H9 (cell line): Measurements from ENCODE around the gene RPL38. TPM values are rescaled to one million over a fixed set of nuclear protein-coding genes. Genes with fewer than 3 reads are reported as not detected.

Source experiments
- DNase-seq: peaks from one replicate; pipeline ENCODE4 v3.0.0-alpha.2; 2017
- H2AFZ ChIP-seq: one replicate; pipeline ENCODE4 v1.6.1; 2013; ENCODE audit warnings: mild to moderate bottlenecking, low read length, control low read depth, moderate library complexity
- H2AK5ac ChIP-seq: 2 replicates; pipeline ENCODE4 v1.6.1; 2013; ENCODE audit warnings: low read length, control low read depth, mixed read lengths; ENCODE audit not compliant: insufficient read length
- H2BK120ac ChIP-seq: one replicate; pipeline ENCODE4 v1.6.1; 2013; ENCODE audit warnings: low read depth, mild to moderate bottlenecking, low read length, control low read depth, inconsistent platforms; ENCODE audit not compliant: poor library complexity, severe bottlenecking
- H2BK12ac ChIP-seq: 2 replicates; pipeline ENCODE4 v1.6.1; 2013; ENCODE audit warnings: low read length, control low read depth, mixed read lengths, low read depth; ENCODE audit not compliant: insufficient read length
- H2BK15ac ChIP-seq: 2 replicates; pipeline ENCODE4 v1.6.1; 2013; ENCODE audit warnings: low read depth, low read length, control low read depth
- H2BK20ac ChIP-seq: one replicate; pipeline ENCODE4 v1.6.1; 2013; ENCODE audit warnings: low read depth, mild to moderate bottlenecking, low read length, control low read depth, inconsistent platforms; ENCODE audit not compliant: poor library complexity, severe bottlenecking
- H2BK5ac ChIP-seq: 2 replicates; pipeline ENCODE4 v1.6.1; 2013; ENCODE audit warnings: low read length, control low read depth, mixed read lengths; ENCODE audit not compliant: insufficient read length
- H3K14ac ChIP-seq: 2 replicates; pipeline ENCODE4 v1.6.1; 2013; ENCODE audit warnings: low read length, control low read depth; ENCODE audit not compliant: insufficient read depth
- H3K18ac ChIP-seq: 2 replicates; pipeline ENCODE4 v1.6.1; 2013; ENCODE audit warnings: low read depth, mild to moderate bottlenecking, mixed read lengths, low read length, control low read depth; ENCODE audit not compliant: insufficient read length
- H3K23ac ChIP-seq: 2 replicates; pipeline ENCODE4 v1.6.1; 2013; ENCODE audit warnings: low read length, control low read depth, mixed read lengths, low read depth; ENCODE audit not compliant: insufficient read length
- H3K23me2 ChIP-seq: 2 replicates; pipeline ENCODE4 v1.6.1; 2013; ENCODE audit warnings: low read depth, mild to moderate bottlenecking, mixed read lengths, low read length, control low read depth; ENCODE audit not compliant: insufficient read length, poor library complexity, severe bottlenecking
- H3K27ac ChIP-seq: 2 replicates; pipeline ENCODE4 v1.5.1; 2013; ENCODE audit warnings: low read length, control low read depth, mixed read lengths, low read depth; ENCODE audit not compliant: insufficient read length
- H3K27me3 ChIP-seq: 2 replicates; pipeline ENCODE4 v1.6.1; 2013; ENCODE audit warnings: low read length, control low read depth, inconsistent platforms; ENCODE audit not compliant: insufficient read depth
- H3K4ac ChIP-seq: 2 replicates; pipeline ENCODE4 v1.6.1; 2013; ENCODE audit warnings: low read depth, mild to moderate bottlenecking, control low read depth, inconsistent platforms, low read length, moderate library complexity
- H3K4me1 ChIP-seq: 2 replicates; pipeline ENCODE4 v1.6.1; 2013; ENCODE audit warnings: low read length, control low read depth, inconsistent platforms; ENCODE audit not compliant: insufficient read depth
- H3K4me2 ChIP-seq: 2 replicates; pipeline ENCODE4 v1.6.1; 2013; ENCODE audit warnings: low read length, control low read depth, mixed read lengths; ENCODE audit not compliant: insufficient read length, insufficient read depth
- H3K56ac ChIP-seq: 2 replicates; pipeline ENCODE4 v1.6.1; 2013; ENCODE audit warnings: low read depth, mild to moderate bottlenecking, mixed read lengths, low read length, control low read depth; ENCODE audit not compliant: insufficient read length
- H3K79me1 ChIP-seq: 2 replicates; pipeline ENCODE4 v1.6.1; 2013; ENCODE audit warnings: low read depth, mild to moderate bottlenecking, moderate library complexity, low read length, control low read depth, inconsistent platforms; ENCODE audit not compliant: insufficient read depth, poor library complexity, severe bottlenecking
- H3K79me2 ChIP-seq: 2 replicates; pipeline ENCODE4 v1.6.1; 2013; ENCODE audit warnings: low read length, control low read depth, inconsistent platforms; ENCODE audit not compliant: insufficient read depth
- H3K9ac ChIP-seq: 2 replicates; pipeline ENCODE4 v1.6.1; 2013; ENCODE audit warnings: low read length, control low read depth, mixed read lengths; ENCODE audit not compliant: insufficient read length; ENCODE audit errors: extremely low read depth
- H3K9me3 ChIP-seq: one replicate; pipeline ENCODE4 v1.6.1; 2013; ENCODE audit warnings: low read depth, low read length, inconsistent platforms; ENCODE audit not compliant: control insufficient read depth
- H3T11ph ChIP-seq: one replicate; pipeline ENCODE4 v1.6.1; 2013; ENCODE audit warnings: mild to moderate bottlenecking, low read length, control low read depth, inconsistent platforms
- H4K20me1 ChIP-seq: one replicate; pipeline ENCODE4 v1.6.1; 2013; ENCODE audit not compliant: control insufficient read depth, insufficient read length, insufficient read depth
- H4K5ac ChIP-seq: 2 replicates; pipeline ENCODE4 v1.6.1; 2013; ENCODE audit warnings: low read depth, mild to moderate bottlenecking, mixed read lengths, low read length, control low read depth; ENCODE audit not compliant: insufficient read length
- H4K8ac ChIP-seq: replicated peaks from 2 replicates; pipeline ENCODE4 v1.6.1; 2013; ENCODE audit warnings: low read length, control low read depth, mixed read lengths, low read depth; ENCODE audit not compliant: insufficient read length
- H4K91ac ChIP-seq: 2 replicates; pipeline ENCODE4 v1.6.1; 2013; ENCODE audit warnings: low read depth, mild to moderate bottlenecking, moderate library complexity, mixed read lengths, low read length, control low read depth; ENCODE audit not compliant: insufficient read length
- H3K27ac Mint-ChIP-seq, 3 experiments: 2 replicates in 2 of 3; 3 replicates in 1 of 3; pipeline ENCODE4 v1.8.0; 2020 to 2021; ENCODE audit warnings: mixed read lengths in 3 of 3, mild to moderate bottlenecking in 1 of 3, moderate library complexity in 1 of 3
- H3K27me3 Mint-ChIP-seq: 2 replicates; pipeline ENCODE4 v1.8.0; 2021; ENCODE audit warnings: low read depth, mild to moderate bottlenecking, moderate library complexity, mixed read lengths
- H3K36me3 Mint-ChIP-seq, 3 experiments: 2 replicates in 2 of 3; 3 replicates in 1 of 3; pipeline ENCODE4 v1.8.0; 2020 to 2021; ENCODE audit warnings: low read depth in 3 of 3, mixed read lengths in 3 of 3; ENCODE audit not compliant: insufficient read depth in 1 of 3
- H3K4me1 Mint-ChIP-seq, 2 experiments: 2 replicates each; pipeline ENCODE4 v1.8.0; 2020; ENCODE audit warnings: mixed read lengths in 2 of 2
- H3K4me3 Mint-ChIP-seq, 2 experiments: 2 replicates in 1 of 2; 3 replicates in 1 of 2; pipeline ENCODE4 v1.8.0; 2020 to 2021; ENCODE audit warnings: mild to moderate bottlenecking in 2 of 2, mixed read lengths in 2 of 2, moderate library complexity in 1 of 2
- H3K9me3 Mint-ChIP-seq, 2 experiments: 2 replicates in 1 of 2; 3 replicates in 1 of 2; pipeline ENCODE4 v1.8.0; 2020; ENCODE audit warnings: mild to moderate bottlenecking in 2 of 2, mixed read lengths in 2 of 2, moderate library complexity in 1 of 2
- WGBS: extraction: QIAGEN DNeasy Blood & Tissue Kit; methylation state at CpG from one replicate; pipeline ENCODE4 v1.1.7; 2013; ENCODE audit warnings: missing lambda C conversion rate, low lambda C conversion rate, mixed read lengths; ENCODE audit not compliant: insufficient read length; ENCODE audit errors: extremely low coverage; 5-methylcytosine and 5-hydroxymethylcytosine counted together
- total RNA-seq: library from RNA; stranded (reverse); gene quantifications from 2 replicates; pipeline ENCODE4 v1.2.1, GENCODE V29; 2021
- TF ChIP-seq, protein P1 (sequence below): fragments of 200-600 bp; sonication (generic); conservative IDR thresholded peaks from 3 replicates; pipeline ENCODE4 v1.8.0; 2021; ENCODE audit warnings: antibody characterized with exemption, mild to moderate bottlenecking

Gene RPL38
- total RNA-seq, 1 experiment from 2014 or later = 1,358 TPM

DNA sequence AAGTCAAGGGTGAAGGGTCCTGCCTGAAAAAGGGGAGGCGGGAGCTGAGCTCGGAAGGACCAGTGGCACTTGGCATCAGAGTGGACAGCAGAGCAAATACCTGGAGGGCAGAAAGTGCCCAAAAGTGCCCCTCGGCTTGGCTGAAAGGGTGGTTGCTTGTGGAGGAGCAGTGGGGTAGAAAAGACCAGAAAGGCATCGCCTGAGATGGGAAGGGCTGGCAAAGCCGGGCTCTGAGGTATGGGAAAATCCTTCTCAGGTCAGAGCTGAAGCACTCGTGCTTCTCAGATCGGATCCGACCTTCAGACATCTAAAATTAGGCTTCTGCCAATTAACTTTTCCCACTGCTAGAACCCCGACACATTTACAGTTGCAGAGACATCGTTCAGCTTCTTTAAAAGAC lies 1.5 kb upstream of the RPL38 start:
- Mint-ChIP-seq H3K27me3 (peaks cover 41% of the 10 kb centered on the region), H3K4me3 (peak overlapping the region in 1 of 2 experiments; percentile 4; a peak in 1 of 5 replicates), H3K27ac (peak overlapping the region in 1 of 3 experiments; percentile 30; a peak in 1 of 7 replicates)

More for the DNA sequence above, 1.5 kb upstream of the RPL38 start:
- Histone ChIP-seq H2BK20ac (no peak overlapping the region), H4K8ac (no peak overlapping the region), H2BK12ac (no peak overlapping the region), H2AK5ac (no peak overlapping the region), H3K56ac (no peak overlapping the region), H3K4me2 (no peak overlapping the region), H4K5ac (no peak overlapping the region), H3K4me1 (0 out of 2 replicates have a peak, but pooled peaks cover 3% of the 10 kb centered on the region), H4K20me1 (peaks cover 2% of the 10 kb centered on the region), H3K23ac (no peak overlapping the region), H3K23me2 (peaks cover 8% of the 10 kb centered on the region), H3K9ac (no peak overlapping the region), H3K79me1 (peaks cover 3% of the 10 kb centered on the region), H2AFZ (no peak overlapping the region), H3K27me3 (no peaks in the 10 kb centered on the region; the same call in 1 of the 2 replicates), H3K18ac (no peak overlapping the region), H4K91ac (no peak overlapping the region), H2BK5ac (no peak overlapping the region), H3K79me2 (peaks cover 22% of the 10 kb centered on the region; the same call in 1 of the 2 replicates), H3T11ph (no peak overlapping the region), H3K27ac (no peak overlapping the region), H3K14ac (no peak overlapping the region), H2BK15ac (no peak overlapping the region), H2BK120ac (no peak overlapping the region), H3K4ac (no peak overlapping the region), H3K9me3 (no peaks in the 10 kb centered on the region)
- Mint-ChIP-seq H3K4me1 (peaks cover 19 to 36% of the 10 kb centered on the region in 2 experiments), H3K36me3 (peaks cover 28 to 35% (median 33%) of the 10 kb centered on the region in 3 experiments), H3K9me3 (peaks cover 3% of the 10 kb centered on the region in 2 experiments; a peak in 3 of 5 replicates)
- TF ChIP-seq, protein P1, sequence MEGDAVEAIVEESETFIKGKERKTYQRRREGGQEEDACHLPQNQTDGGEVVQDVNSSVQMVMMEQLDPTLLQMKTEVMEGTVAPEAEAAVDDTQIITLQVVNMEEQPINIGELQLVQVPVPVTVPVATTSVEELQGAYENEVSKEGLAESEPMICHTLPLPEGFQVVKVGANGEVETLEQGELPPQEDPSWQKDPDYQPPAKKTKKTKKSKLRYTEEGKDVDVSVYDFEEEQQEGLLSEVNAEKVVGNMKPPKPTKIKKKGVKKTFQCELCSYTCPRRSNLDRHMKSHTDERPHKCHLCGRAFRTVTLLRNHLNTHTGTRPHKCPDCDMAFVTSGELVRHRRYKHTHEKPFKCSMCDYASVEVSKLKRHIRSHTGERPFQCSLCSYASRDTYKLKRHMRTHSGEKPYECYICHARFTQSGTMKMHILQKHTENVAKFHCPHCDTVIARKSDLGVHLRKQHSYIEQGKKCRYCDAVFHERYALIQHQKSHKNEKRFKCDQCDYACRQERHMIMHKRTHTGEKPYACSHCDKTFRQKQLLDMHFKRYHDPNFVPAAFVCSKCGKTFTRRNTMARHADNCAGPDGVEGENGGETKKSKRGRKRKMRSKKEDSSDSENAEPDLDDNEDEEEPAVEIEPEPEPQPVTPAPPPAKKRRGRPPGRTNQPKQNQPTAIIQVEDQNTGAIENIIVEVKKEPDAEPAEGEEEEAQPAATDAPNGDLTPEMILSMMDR = no peak
- no peak for DNase-seq
- no CpG with 5 or more reads among the region's 10 CpGs for WGBS
